HepG2 (cell line): Measurements from ENCODE around the gene DMKN. TPM values are rescaled to one million over a fixed set of nuclear protein-coding genes. Genes with fewer than 3 reads are reported as not detected.

Experiments
- ATAC-seq: fragments of 200-7000 bp; cut with Tn5 transposase; 3 replicates; pipeline ENCODE4 v1.9.1; 2020; ENCODE audit warnings: mild to moderate bottlenecking, moderate library complexity
- BruUV-seq: library from RNA; stranded (reverse); fragments of 400-500 nt; replicated peaks from 2 replicates; lab custom pipeline; 2021; lab: Mats Ljungman, UMichigan
- CTCF ChIA-PET: fragments of 300-600 bp; formaldehyde crosslinking; extraction: SDS; loops from one replicate; lab custom pipeline; 2021; ENCODE audit warnings: low total read pairs, inconsistent platforms, low intra/inter-chr PET ratio; lab: Yijun Ruan, JAX
- POLR2A ChIA-PET: fragments of 350-600 bp; sonication (Branson Sonifier 250); formaldehyde crosslinking; loops from one replicate; lab custom pipeline; 2020; ENCODE audit warnings: antibody characterized with exemption, inconsistent platforms; lab: Yijun Ruan, JAX
- DNase-seq: peaks from one replicate; pipeline ENCODE4 v3.0.0-alpha.2; 2015; ENCODE audit warnings: low spot score
- FAIRE-seq: peaks from 3 replicates; lab custom pipeline; 2011; peaks lifted over from hg19 to GRCh38; lab: Jason Lieb, UNC
- H2AFZ ChIP-seq: one replicate; pipeline ENCODE4 v1.6.1; 2011; ENCODE audit warnings: low read length, inconsistent platforms
- H3K27ac ChIP-seq: fragments of 300-600 bp; 3 replicates; pipeline ENCODE4 v1.8.0; 2011; ENCODE audit warnings: mixed run types, mild to moderate bottlenecking, mixed read lengths, low read length, inconsistent platforms; ENCODE audit not compliant: insufficient read depth; ENCODE audit errors: extremely low read length
- H3K27me3 ChIP-seq, 2 experiments: fragments of 200-600 bp in 1 of 2; 2 replicates in 1 of 2; 3 replicates in 1 of 2; pipeline versions ENCODE4 v1.6.0 to v1.8.0; 2011; ENCODE audit warnings: low read length in 2 of 2, mild to moderate bottlenecking in 2 of 2, moderate library complexity in 2 of 2, inconsistent platforms in 1 of 2; ENCODE audit not compliant: insufficient read depth in 2 of 2, control insufficient read depth in 1 of 2
- H3K36me3 ChIP-seq, 2 experiments: fragments of 200-600 bp in 1 of 2; replicated peaks in 1 of 2; 2 replicates in 1 of 2; 3 replicates in 1 of 2; pipeline versions ENCODE4 v1.5.1 to v1.8.0; 2011; ENCODE audit warnings: low read length in 2 of 2, inconsistent platforms in 1 of 2; ENCODE audit not compliant: insufficient read depth in 2 of 2, control insufficient read depth in 1 of 2
- H3K4me1 ChIP-seq: 2 replicates; pipeline ENCODE4 v1.5.1; 2012; ENCODE audit warnings: low read length, inconsistent platforms; ENCODE audit not compliant: insufficient read depth
- H3K4me2 ChIP-seq: 2 replicates; pipeline ENCODE4 v1.6.0; 2011; ENCODE audit warnings: low read depth, low read length, inconsistent platforms
- H3K4me3 ChIP-seq, 3 experiments: fragments of 200-600 bp in 1 of 3; sonication (generic), shearing (Covaris generic) in 1 of 3; replicated peaks in 1 of 3; 2 replicates each; pipeline ENCODE4 v1.5.1; 2011 to 2016; ENCODE audit warnings: low read length in 3 of 3, inconsistent platforms in 2 of 3, low read depth in 2 of 3, mild to moderate bottlenecking in 2 of 3, control low read depth in 1 of 3, mixed read lengths in 1 of 3; ENCODE audit not compliant: insufficient read depth in 1 of 3
- H3K79me2 ChIP-seq: one replicate; pipeline ENCODE4 v1.6.1; 2011; ENCODE audit warnings: low read length, inconsistent platforms; ENCODE audit not compliant: insufficient read depth
- H3K9ac ChIP-seq: 2 replicates; pipeline ENCODE4 v1.6.0; 2011; ENCODE audit warnings: mild to moderate bottlenecking, low read depth, low read length, inconsistent platforms; ENCODE audit not compliant: insufficient read depth
- H3K9me3 ChIP-seq: 2 replicates; pipeline ENCODE4 v1.5.1; 2012; ENCODE audit warnings: mild to moderate bottlenecking, low read length
- H4K20me1 ChIP-seq: 2 replicates; pipeline ENCODE4 v1.6.0; 2011; ENCODE audit warnings: inconsistent platforms, mild to moderate bottlenecking, low read length, moderate library complexity; ENCODE audit not compliant: insufficient read depth
- FOXA1 ChIP-seq, 2 experiments: fragments of 450-650 bp in 1 of 2; sonication (generic) in 1 of 2; formaldehyde crosslinking in 1 of 2; IDR thresholded peaks; 2 replicates each; pipeline versions ENCODE4 v1.4.0 to v1.6.1; 2016 to 2020; ENCODE audit warnings: missing genetic modification reagents in 1 of 2
- RARA ChIP-seq: IDR thresholded peaks from 2 replicates; pipeline ENCODE4 v1.6.1; 2016; ENCODE audit warnings: missing genetic modification reagents, missing compliant biosample characterization
- SMARCC2 ChIP-seq: fragments of 450-650 bp; IDR thresholded peaks from 2 replicates; pipeline ENCODE4 v1.6.1; 2017; ENCODE audit warnings: antibody characterized with exemption, mild to moderate bottlenecking
- ZMYM4 ChIP-seq: sonication (generic); formaldehyde crosslinking; IDR thresholded peaks from 2 replicates; pipeline ENCODE4 v1.8.1; 2023; ENCODE audit warnings: mild to moderate bottlenecking, missing genetic modification reagents
- ZNF230 ChIP-seq: sonication (generic); formaldehyde crosslinking; IDR thresholded peaks from 2 replicates; pipeline ENCODE4 v1.4.0; 2020; ENCODE audit warnings: mild to moderate bottlenecking, missing genetic modification reagents
- ZNF318 ChIP-seq: sonication (generic); formaldehyde crosslinking; IDR thresholded peaks from 2 replicates; pipeline ENCODE4 v1.4.0; 2020; ENCODE audit warnings: mild to moderate bottlenecking, missing genetic modification reagents
- ZNF629 ChIP-seq: sonication (generic); formaldehyde crosslinking; conservative IDR thresholded peaks from 2 replicates; pipeline ENCODE4 v1.5.0; 2020; ENCODE audit warnings: missing genetic modification reagents
- WGBS: methylation state at CpG from one replicate; pipeline ENCODE4 v1.1.6; 2017; ENCODE audit warnings: low lambda C conversion rate; 5-methylcytosine and 5-hydroxymethylcytosine counted together
- in situ Hi-C: cut with HindIII; loops from 2 replicates; pipeline ENCODE4 v1.10.0; 2017; ENCODE audit warnings: low pct_unique_long_range_greater_than_20kb; ENCODE audit not compliant: extremely low pct_ligation_motif_present
- intact Hi-C: fragments of 100-400 bp; cut with micrococcal nuclease; formaldehyde crosslinking; loops from one replicate; pipeline ENCODE4 v1.10.0; 2022; ENCODE audit not compliant: unreplicated experiment
- polyA plus RNA-seq, 8 experiments: library from polyadenylated mRNA; depleted of rRNA in 3 of 8; stranded (reverse) in 7 of 8; unstranded in 1 of 8; fragments of >200 nt; fragmentation: Illumina TruSeq in 4 of 8; extraction: Trizol in 4 of 8; gene quantifications; 2 replicates each; pipeline versions ENCODE4 v1.2.1 to v1.2.3, GENCODE V29; 2011 to 2016; ENCODE audit warnings: low read depth in 4 of 8, missing spikeins in 1 of 8, mixed read lengths in 1 of 8; ENCODE audit not compliant: insufficient read depth in 1 of 8
- total RNA-seq, 5 experiments: library from RNA; depleted of rRNA; stranded (reverse); fragments of >200 nt; fragmentation: Illumina TruSeq; extraction: Trizol; gene quantifications; 2 replicates each; pipeline ENCODE4 v1.2.3, GENCODE V29; 2016; ENCODE audit warnings: low read depth in 1 of 5

The DMKN gene
- total and polyA plus RNA-seq, 2 of the 13 experiments (the other 11 are each of a cell fraction or from before 2014, with no cell fraction given), result 50.8 to 57.1 TPM

DNA sequence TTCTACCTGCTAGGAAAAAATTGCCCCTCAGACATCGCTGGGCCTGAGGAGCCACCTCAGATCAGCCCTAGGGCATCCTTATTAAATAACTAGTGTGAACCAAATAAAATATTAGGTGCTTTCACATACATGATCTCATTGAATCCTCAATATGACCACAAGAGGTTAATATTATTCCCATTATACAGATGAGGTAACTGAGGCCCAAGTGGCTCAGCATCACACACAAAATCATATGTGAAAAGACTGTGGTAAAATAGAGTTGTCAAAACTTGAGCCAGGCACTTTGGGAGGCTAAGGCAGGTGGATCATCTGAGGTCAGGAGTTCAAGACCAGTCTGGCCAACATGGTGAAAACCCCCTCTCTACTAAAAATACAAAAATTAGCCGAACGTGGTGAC is 2.9 kb upstream of the DMKN start:
- no peaks in the 10 kb centered on the region for H3K36me3 ChIP-seq
- 83% methylated on average over 3 of the region's 3 CpGs for WGBS
- no TSS peak for BruUV-seq
- POLR2A ChIA-PET, result no interaction called here
- FAIRE-seq (no peak), DNase-seq (no peak), ATAC-seq (no peak)
- no peak overlapping the region for H3K4me2 ChIP-seq
- H3K27me3 ChIP-seq, result peaks cover 1 to 38% of the 10 kb centered on the region in 2 experiments; a peak in 4 of 5 replicates
- no peaks in the 10 kb centered on the region for H3K9me3 ChIP-seq
- H3K79me2 ChIP-seq, result no peaks in the 10 kb centered on the region
- H3K27ac ChIP-seq, result no peak overlapping the region
- intact Hi-C loops (no loop called here), in situ Hi-C loops (no loop called here)
- no peak overlapping the region for H2AFZ ChIP-seq
- H4K20me1 ChIP-seq, result no peaks in the 10 kb centered on the region
- H3K4me3 ChIP-seq, result no peak overlapping the region
- peak; percentile 80 for TF ChIP-seq ZNF629 (CRISPR knock-in tag)
- no peak for TF ChIP-seq SMARCC2
- TF ChIP-seq, all 625 proteins: peak for 1
- peaks cover 18% of the 10 kb centered on the region for H3K4me1 ChIP-seq
- CTCF ChIA-PET, result no interaction called here
- no peak overlapping the region for H3K9ac ChIP-seq

DNA sequence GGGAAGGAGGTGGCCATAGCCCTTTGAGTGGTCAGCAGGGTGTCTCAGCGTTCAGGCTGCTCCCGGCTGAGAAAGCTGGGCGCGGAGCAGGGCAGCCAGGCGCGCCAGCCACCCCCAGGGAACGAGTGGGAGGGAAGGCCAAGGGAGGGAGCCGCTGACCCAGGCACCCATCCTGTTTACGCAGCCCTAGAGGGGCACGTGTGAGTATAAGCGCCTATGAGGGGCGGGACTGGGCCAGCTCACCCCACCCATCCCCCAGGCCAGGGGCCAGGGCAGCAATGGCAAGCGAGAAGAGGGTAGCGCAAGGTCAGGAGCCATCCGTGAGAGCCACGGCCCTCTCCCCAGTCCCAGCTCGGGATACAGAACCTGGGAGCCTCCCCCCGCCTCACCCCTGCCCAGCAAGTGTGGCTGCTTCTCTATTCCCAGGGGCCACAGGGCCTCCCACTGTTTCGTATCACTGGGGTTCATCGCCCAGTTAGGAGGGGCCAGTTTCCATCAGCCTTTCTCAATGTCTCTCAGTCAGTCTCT is 897 bp upstream of the DMKN start:
- H3K79me2 ChIP-seq, result no peaks in the 10 kb centered on the region
- no TSS peak for BruUV-seq
- ChIA-PET CTCF (no interaction called here), POLR2A (interaction anchor here (1.2 to 1.3 kb wide), 2 partner anchors 25 to 233 kb away, joined by 3 to 5 read pairs; no protein-coding TSS in a partner anchor)
- in situ Hi-C loops (no loop called here), intact Hi-C loops (no loop called here)
- H3K27ac ChIP-seq, result no peak overlapping the region
- H3K4me3 ChIP-seq, result peak overlapping the region; percentile 12 to 63 (median 26); a peak in 5 of 6 replicates
- peak overlapping the region; percentile 74 for H3K4me2 ChIP-seq
- no peaks in the 10 kb centered on the region for H3K36me3 ChIP-seq
- peaks cover 1 to 33% of the 10 kb centered on the region in 2 experiments; a peak in 3 of 5 replicates for H3K27me3 ChIP-seq
- WGBS, result 10% methylated on average over 9 of the region's 20 CpGs
- ATAC-seq (peak; percentile 20), DNase-seq (peak; percentile 25), FAIRE-seq (no peak)
- no peaks in the 10 kb centered on the region for H3K9me3 ChIP-seq
- no peak overlapping the region for H2AFZ ChIP-seq
- peak overlapping the region; percentile 17; the same call in 1 of the 2 replicates for H3K9ac ChIP-seq
- no peaks in the 10 kb centered on the region for H4K20me1 ChIP-seq
- H3K4me1 ChIP-seq, result peaks cover 22% of the 10 kb centered on the region
- TF ChIP-seq ZNF318 (CRISPR knock-in tag) (no peak), FOXA1 (IDR thresholded peaks at IDR 0.05) (no peak), FOXA1 (CRISPR knock-in tag; IDR thresholded peaks at IDR 0.05) (peak; percentile 45), ZNF230 (CRISPR knock-in tag) (no peak), ZMYM4 (CRISPR knock-in tag) (no peak), RARA (CRISPR knock-in tag) (0 out of 2 replicates have a peak, but pooled peaks have one; percentile 20)
